Neural cell (in vitro differentiated cells): ENCODE data around the gene DSCAML1. TPM values are rescaled to one million over a fixed set of nuclear protein-coding genes. Genes with fewer than 3 reads are reported as not detected.

Source experiments
- H2AFZ ChIP-seq: fragments of 200-600, 300-800 bp; sonication (generic), shearing (Covaris generic); 2 replicates; pipeline ENCODE4 v1.6.0; 2014; ENCODE audit warnings: low read depth, mild to moderate bottlenecking, antibody characterized with exemption, low read length, moderate library complexity
- H3F3A ChIP-seq: fragments of 200-600 bp; shearing (Covaris generic); 2 replicates; pipeline ENCODE4 v1.6.1; 2016; ENCODE audit warnings: mild to moderate bottlenecking, moderate library complexity, mixed read lengths, antibody characterized with exemption, low read length; ENCODE audit not compliant: insufficient read depth, poor library complexity, severe bottlenecking
- H3K27ac ChIP-seq: fragments of 200-600, 300-800 bp; sonication (generic), shearing (Covaris generic); 2 replicates; pipeline ENCODE4 v1.5.1; 2014; ENCODE audit warnings: mild to moderate bottlenecking, low read length, moderate library complexity
- H3K27me3 ChIP-seq: fragments of 300-800, 200-600 bp; sonication (generic), shearing (Covaris generic); 2 replicates; pipeline ENCODE4 v1.6.0; 2014; ENCODE audit warnings: mild to moderate bottlenecking, low read depth, low read length, moderate library complexity; ENCODE audit not compliant: insufficient read depth
- H3K36me3 ChIP-seq: fragments of 300-800, 200-600 bp; sonication (generic), shearing (Covaris generic); 2 replicates; pipeline ENCODE4 v1.5.1; 2014; ENCODE audit warnings: mild to moderate bottlenecking, antibody characterized with exemption, low read length, moderate library complexity; ENCODE audit not compliant: insufficient read depth
- H3K4me2 ChIP-seq: fragments of 300-800, 200-600 bp; sonication (generic), shearing (Covaris generic); 2 replicates; pipeline ENCODE4 v1.6.0; 2014; ENCODE audit warnings: mild to moderate bottlenecking, low read length
- H3K4me3 ChIP-seq: fragments of 300-800, 200-600 bp; sonication (generic), shearing (Covaris generic); 2 replicates; pipeline ENCODE4 v1.5.1; 2014; ENCODE audit warnings: mild to moderate bottlenecking, low read length, moderate library complexity
- H3K79me2 ChIP-seq: fragments of 200-600 bp; shearing (Covaris generic); replicated peaks from 2 replicates; pipeline ENCODE4 v1.6.0; 2014; ENCODE audit warnings: mild to moderate bottlenecking, low read length, moderate library complexity; ENCODE audit not compliant: insufficient read depth
- H3K9ac ChIP-seq: fragments of 300-800, 200-600 bp; sonication (generic), shearing (Covaris generic); 2 replicates; pipeline ENCODE4 v1.6.1; 2016; ENCODE audit warnings: mild to moderate bottlenecking, low read length, mixed read lengths
- H3K9me2 ChIP-seq: fragments of 200-600 bp; shearing (Covaris generic); 2 replicates; pipeline ENCODE4 v1.6.1; 2016; ENCODE audit warnings: mild to moderate bottlenecking, low read length, mixed read lengths; ENCODE audit not compliant: insufficient read depth
- H3K9me3 ChIP-seq: fragments of 200-600, 300-800 bp; sonication (generic), shearing (Covaris generic); 2 replicates; pipeline ENCODE4 v1.6.1; 2016; ENCODE audit warnings: mild to moderate bottlenecking, mixed run types, low read length, moderate library complexity, mixed read lengths
- H4K20me1 ChIP-seq: fragments of 200-600 bp; shearing (Covaris generic); 2 replicates; pipeline ENCODE4 v1.6.1; 2016; ENCODE audit warnings: mild to moderate bottlenecking, mixed run types; ENCODE audit not compliant: insufficient read depth
- EP300 ChIP-seq: fragments of 450-650 bp; conservative IDR thresholded peaks from 2 replicates; pipeline ENCODE4 v1.6.1; 2014; ENCODE audit warnings: antibody characterized with exemption, mild to moderate bottlenecking, moderate library complexity; ENCODE audit not compliant: poor library complexity, severe bottlenecking
- EZH2 ChIP-seq: fragments of 200-600, 300-800 bp; shearing (Covaris generic), sonication (generic); IDR thresholded peaks from 2 replicates; pipeline ENCODE4 v1.6.1; 2014; ENCODE audit warnings: antibody characterized with exemption, low read length, borderline replicate concordance, mild to moderate bottlenecking; ENCODE audit not compliant: insufficient read depth, poor library complexity, severe bottlenecking
- MXI1 ChIP-seq: fragments of 450-650 bp; conservative IDR thresholded peaks from 2 replicates; pipeline ENCODE4 v1.6.1; 2014; ENCODE audit warnings: antibody characterized with exemption, mild to moderate bottlenecking; ENCODE audit not compliant: poor library complexity, severe bottlenecking
- POLR2AphosphoS5 ChIP-seq: IDR thresholded peaks from 2 replicates; pipeline ENCODE4 v1.6.1; 2012
- RAD21 ChIP-seq: fragments of 450-650 bp; conservative IDR thresholded peaks from 2 replicates; pipeline ENCODE4 v1.6.1; 2014; ENCODE audit warnings: antibody characterized with exemption, mild to moderate bottlenecking, moderate library complexity
- SMC3 ChIP-seq: fragments of 450-650 bp; conservative IDR thresholded peaks from 2 replicates; pipeline ENCODE4 v1.6.1; 2014; ENCODE audit warnings: antibody characterized with exemption, mild to moderate bottlenecking, moderate library complexity; ENCODE audit not compliant: poor library complexity
- TAF1 ChIP-seq: IDR thresholded peaks from 2 replicates; pipeline ENCODE4 v1.6.1; 2012; ENCODE audit warnings: low read depth
- polyA plus RNA-seq: library from polyadenylated mRNA; depleted of rRNA; stranded (reverse); fragments of >200 nt; gene quantifications from 2 replicates; pipeline ENCODE4 v1.2.3, GENCODE V29; 2014
- TF ChIP-seq, protein P1 (sequence below): fragments of 450-650 bp; IDR thresholded peaks from 2 replicates; pipeline ENCODE4 v1.5.1; 2014; ENCODE audit warnings: antibody characterized with exemption, mild to moderate bottlenecking, moderate library complexity; ENCODE audit not compliant: poor library complexity, severe bottlenecking
- TF ChIP-seq, protein P2 (sequence below): IDR thresholded peaks from 2 replicates; pipeline ENCODE4 v1.6.1; 2012; ENCODE audit warnings: borderline replicate concordance

DSCAML1 gene
- polyA plus RNA-seq, 1 donor from 2014 or later, result 1.3 TPM

DNA sequence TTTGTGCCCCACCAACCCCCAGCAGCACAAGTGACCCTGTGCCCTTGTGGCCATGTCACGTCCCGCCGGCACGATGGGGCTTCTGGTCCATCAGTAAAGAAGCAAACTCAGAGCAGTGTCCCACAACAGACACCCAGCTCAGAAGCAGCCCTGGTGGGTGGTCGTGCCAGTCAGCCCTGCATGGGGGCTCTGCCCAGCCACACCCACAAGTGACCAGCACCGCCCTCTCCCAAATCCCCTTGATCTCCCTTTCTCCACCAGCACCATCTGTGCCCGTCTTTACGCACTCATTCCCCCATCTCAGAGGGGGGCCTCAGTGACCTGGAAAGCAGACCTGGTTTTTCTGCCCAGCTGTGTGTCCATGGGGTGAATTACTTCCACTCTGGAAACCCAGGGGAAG, 149.1 kb downstream of the DSCAML1 start:
- Histone ChIP-seq H3K27me3 (no peaks in the 10 kb centered on the region), H3K27ac (no peak overlapping the region), H2AFZ (no peak overlapping the region), H3K36me3 (no peaks in the 10 kb centered on the region), H3K4me2 (no peak overlapping the region), H3K4me3 (no peak overlapping the region), H3K9ac (no peak overlapping the region), H3K9me3 (no peaks in the 10 kb centered on the region), H3K79me2 (no peaks in the 10 kb centered on the region), H3F3A (no peaks in the 10 kb centered on the region), H3K9me2 (no peaks in the 10 kb centered on the region), H4K20me1 (no peaks in the 10 kb centered on the region)
- no peak for TF ChIP-seq POLR2AphosphoS5
- TF ChIP-seq EP300, result no peak

DNA sequence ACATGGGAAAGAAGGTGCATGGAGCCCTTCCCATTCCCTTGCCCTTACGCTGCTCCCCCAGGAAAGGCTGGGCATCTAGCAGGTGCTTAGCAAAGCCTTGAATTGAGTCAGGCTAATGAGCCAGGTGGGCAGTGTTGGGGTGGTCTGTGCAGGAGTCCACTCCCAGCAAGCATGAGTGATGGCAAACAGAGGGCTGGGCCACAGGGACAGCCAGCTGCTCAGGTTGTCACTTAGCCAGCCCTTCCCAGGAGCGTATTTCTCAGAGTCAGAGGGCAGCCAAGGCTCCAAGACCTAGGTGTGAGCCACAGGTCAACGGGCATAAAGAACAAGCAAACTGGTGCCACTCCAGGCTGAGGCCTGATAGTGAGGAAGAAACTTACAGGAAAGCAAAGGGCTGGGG, 149.8 kb downstream of the DSCAML1 start:
- Histone ChIP-seq H3K27ac (no peak overlapping the region), H3K4me2 (no peak overlapping the region), H3K9ac (no peak overlapping the region), H3K27me3 (no peaks in the 10 kb centered on the region), H3K9me2 (no peaks in the 10 kb centered on the region), H4K20me1 (no peaks in the 10 kb centered on the region), H3F3A (no peaks in the 10 kb centered on the region), H3K9me3 (no peaks in the 10 kb centered on the region), H3K36me3 (no peaks in the 10 kb centered on the region), H2AFZ (no peak overlapping the region), H3K4me3 (no peak overlapping the region), H3K79me2 (no peaks in the 10 kb centered on the region)
- TF ChIP-seq EP300, result no peak
- TF ChIP-seq, protein P1, sequence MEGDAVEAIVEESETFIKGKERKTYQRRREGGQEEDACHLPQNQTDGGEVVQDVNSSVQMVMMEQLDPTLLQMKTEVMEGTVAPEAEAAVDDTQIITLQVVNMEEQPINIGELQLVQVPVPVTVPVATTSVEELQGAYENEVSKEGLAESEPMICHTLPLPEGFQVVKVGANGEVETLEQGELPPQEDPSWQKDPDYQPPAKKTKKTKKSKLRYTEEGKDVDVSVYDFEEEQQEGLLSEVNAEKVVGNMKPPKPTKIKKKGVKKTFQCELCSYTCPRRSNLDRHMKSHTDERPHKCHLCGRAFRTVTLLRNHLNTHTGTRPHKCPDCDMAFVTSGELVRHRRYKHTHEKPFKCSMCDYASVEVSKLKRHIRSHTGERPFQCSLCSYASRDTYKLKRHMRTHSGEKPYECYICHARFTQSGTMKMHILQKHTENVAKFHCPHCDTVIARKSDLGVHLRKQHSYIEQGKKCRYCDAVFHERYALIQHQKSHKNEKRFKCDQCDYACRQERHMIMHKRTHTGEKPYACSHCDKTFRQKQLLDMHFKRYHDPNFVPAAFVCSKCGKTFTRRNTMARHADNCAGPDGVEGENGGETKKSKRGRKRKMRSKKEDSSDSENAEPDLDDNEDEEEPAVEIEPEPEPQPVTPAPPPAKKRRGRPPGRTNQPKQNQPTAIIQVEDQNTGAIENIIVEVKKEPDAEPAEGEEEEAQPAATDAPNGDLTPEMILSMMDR, result no peak
- no peak for TF ChIP-seq SMC3
- no peak for TF ChIP-seq POLR2AphosphoS5
- TF ChIP-seq TAF1, result no peak
- TF ChIP-seq MXI1, result no peak
- TF ChIP-seq, protein P2, sequence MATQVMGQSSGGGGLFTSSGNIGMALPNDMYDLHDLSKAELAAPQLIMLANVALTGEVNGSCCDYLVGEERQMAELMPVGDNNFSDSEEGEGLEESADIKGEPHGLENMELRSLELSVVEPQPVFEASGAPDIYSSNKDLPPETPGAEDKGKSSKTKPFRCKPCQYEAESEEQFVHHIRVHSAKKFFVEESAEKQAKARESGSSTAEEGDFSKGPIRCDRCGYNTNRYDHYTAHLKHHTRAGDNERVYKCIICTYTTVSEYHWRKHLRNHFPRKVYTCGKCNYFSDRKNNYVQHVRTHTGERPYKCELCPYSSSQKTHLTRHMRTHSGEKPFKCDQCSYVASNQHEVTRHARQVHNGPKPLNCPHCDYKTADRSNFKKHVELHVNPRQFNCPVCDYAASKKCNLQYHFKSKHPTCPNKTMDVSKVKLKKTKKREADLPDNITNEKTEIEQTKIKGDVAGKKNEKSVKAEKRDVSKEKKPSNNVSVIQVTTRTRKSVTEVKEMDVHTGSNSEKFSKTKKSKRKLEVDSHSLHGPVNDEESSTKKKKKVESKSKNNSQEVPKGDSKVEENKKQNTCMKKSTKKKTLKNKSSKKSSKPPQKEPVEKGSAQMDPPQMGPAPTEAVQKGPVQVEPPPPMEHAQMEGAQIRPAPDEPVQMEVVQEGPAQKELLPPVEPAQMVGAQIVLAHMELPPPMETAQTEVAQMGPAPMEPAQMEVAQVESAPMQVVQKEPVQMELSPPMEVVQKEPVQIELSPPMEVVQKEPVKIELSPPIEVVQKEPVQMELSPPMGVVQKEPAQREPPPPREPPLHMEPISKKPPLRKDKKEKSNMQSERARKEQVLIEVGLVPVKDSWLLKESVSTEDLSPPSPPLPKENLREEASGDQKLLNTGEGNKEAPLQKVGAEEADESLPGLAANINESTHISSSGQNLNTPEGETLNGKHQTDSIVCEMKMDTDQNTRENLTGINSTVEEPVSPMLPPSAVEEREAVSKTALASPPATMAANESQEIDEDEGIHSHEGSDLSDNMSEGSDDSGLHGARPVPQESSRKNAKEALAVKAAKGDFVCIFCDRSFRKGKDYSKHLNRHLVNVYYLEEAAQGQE, result no peak
- TF ChIP-seq EZH2, result no peak
- TF ChIP-seq RAD21, result no peak

DNA sequence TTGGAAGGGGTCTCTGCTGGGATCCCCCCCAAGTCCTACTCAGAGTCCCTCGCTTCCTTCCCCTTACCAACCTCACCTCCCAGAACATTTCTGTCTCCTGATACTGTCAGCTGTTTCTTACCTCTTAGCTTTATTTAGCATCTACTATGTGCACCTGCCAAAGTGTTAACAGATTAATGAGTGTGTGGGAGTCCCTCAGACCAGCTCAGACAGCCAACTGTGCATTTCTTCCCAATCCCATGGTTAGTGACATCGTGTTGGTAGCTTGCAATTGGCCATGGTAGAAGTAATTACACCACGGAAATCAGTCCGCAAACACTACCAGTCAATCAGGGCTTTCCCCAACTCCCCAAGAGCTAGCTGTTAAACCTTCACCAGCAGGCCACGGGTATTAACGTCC, 150.6 kb downstream of the DSCAML1 start:
- H3K9me2 ChIP-seq, result no peaks in the 10 kb centered on the region
- H3K4me3 ChIP-seq, result no peak overlapping the region
- no peaks in the 10 kb centered on the region for H3K79me2 ChIP-seq
- H3K27ac ChIP-seq, result no peak overlapping the region
- no peak overlapping the region for H3K9ac ChIP-seq
- H4K20me1 ChIP-seq, result no peaks in the 10 kb centered on the region
- no peak overlapping the region for H3K4me2 ChIP-seq
- no peaks in the 10 kb centered on the region for H3K9me3 ChIP-seq
- H3F3A ChIP-seq, result no peaks in the 10 kb centered on the region
- H3K36me3 ChIP-seq, result no peaks in the 10 kb centered on the region
- no peaks in the 10 kb centered on the region for H3K27me3 ChIP-seq
- TF ChIP-seq RAD21, result no peak
- no peak for TF ChIP-seq EP300
- TF ChIP-seq EZH2, result no peak
- TF ChIP-seq TAF1, result no peak
- no peak for TF ChIP-seq SMC3
- TF ChIP-seq, protein P1, result no peak
- H2AFZ ChIP-seq, result no peak overlapping the region
